DMS79 (cell line): ENCODE results near the gene CPSF7.
"Not testable (repeated sequence)": the region's sequence is repeated elsewhere in the genome, so short reads cannot be mapped to it uniquely, and the experiment has no call there.

Source experiments
- DNase-seq: peaks from one replicate; lab custom pipeline; 2025; lab: John Stamatoyannopoulos, UW

Gene CPSF7, protein sequence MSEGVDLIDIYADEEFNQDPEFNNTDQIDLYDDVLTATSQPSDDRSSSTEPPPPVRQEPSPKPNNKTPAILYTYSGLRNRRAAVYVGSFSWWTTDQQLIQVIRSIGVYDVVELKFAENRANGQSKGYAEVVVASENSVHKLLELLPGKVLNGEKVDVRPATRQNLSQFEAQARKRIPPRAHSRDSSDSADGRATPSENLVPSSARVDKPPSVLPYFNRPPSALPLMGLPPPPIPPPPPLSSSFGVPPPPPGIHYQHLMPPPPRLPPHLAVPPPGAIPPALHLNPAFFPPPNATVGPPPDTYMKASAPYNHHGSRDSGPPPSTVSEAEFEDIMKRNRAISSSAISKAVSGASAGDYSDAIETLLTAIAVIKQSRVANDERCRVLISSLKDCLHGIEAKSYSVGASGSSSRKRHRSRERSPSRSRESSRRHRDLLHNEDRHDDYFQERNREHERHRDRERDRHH

DNA sequence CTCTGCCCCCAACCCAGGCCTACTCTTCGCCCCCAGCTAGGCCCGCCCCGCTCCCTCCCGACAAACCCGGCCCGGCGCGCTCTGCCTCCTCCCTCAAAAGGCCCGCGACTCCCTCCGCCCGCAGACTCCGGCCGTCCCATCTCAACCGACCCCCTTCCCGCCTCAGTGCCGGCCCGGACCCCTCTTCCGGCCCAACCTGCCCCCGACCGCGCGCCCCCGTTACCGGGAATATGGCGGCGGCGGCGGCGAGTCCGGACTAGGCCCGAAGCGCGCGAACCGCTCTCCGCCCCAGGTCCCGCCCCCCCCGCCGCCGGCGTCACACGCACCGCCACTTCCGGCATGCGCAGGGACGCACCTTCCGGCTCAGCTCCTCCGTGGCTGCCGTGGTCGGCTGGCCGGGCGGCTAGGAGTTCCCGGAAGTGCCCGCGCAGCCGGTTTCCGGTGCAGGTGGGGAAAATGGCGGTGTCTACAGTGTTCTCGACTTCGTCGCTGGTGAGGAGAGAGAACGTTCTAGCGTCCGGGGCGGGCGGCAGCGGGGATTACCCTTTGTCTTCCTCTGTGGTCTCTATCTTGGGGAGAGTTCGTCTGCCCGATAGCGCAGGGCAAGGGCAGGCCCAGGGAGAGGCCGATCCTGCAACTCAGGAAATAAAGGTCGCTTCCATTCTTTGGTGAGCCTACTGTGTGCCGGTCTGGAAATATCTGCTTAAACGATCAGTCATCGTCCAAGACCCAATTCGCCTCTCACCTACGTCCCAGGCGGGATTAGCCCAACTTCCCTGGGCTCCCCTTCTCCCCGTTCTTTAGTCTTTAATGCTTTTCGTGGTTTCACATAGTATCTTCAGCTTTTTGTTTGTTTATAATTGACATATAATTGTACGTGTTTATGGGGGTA is at the start of gene CPSF7, which contains the start of gene SDHAF2:
Gene CPSF7 (minus strand): TSS at position 285 of the 892 bp plus-strand sequence. CDS start 740 bp downstream, outside the sequence.
Gene SDHAF2 (plus strand): TSS at position 434 of the 892 bp plus-strand sequence. CDS start 23 bp downstream, at position 457.
- DNase-seq: peak; percentile 90

DNA sequence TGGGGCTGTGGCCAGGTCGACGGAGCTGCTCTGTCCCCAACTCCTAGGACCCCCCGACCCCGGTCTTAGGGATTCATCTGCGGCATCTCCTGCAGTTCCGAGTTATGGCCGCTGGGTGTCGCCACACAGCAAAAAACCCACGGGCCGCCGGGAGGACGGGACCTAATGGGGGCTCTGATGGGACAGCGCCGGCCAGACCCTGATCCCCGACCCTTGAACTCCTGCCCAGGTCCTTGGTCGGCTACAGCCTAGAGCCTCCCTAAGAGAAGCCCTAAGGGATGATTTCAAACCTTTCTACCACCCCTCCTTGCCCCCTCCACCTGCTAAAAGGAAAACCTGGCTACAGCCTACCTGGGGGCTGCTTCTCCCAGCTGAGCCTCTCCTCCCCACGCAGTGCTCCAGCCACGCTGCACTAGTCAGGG is 48.0 kb upstream of the CPSF7 start:
- DNase-seq: no peak

DNA sequence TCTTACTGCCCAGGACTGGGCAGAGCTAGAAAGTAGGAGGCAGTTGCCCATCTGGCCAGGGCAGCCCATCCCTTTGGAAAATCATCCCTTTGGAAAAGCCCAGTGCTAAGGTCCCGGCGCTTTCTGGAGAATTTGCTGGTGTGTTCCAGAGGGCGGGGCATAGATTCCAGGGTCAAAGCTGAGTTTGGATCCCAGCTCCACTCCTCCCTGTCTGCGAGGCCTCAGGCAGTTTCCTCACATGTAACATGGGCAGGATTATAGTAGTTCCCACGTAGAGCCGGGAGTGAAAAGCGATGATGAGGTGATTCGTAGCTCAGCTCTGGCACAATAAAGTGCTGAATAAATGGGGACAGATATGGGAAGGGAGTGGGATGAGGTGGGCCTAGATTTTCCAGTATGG is 47.4 kb upstream of the CPSF7 start:
- no peak for DNase-seq

DNA sequence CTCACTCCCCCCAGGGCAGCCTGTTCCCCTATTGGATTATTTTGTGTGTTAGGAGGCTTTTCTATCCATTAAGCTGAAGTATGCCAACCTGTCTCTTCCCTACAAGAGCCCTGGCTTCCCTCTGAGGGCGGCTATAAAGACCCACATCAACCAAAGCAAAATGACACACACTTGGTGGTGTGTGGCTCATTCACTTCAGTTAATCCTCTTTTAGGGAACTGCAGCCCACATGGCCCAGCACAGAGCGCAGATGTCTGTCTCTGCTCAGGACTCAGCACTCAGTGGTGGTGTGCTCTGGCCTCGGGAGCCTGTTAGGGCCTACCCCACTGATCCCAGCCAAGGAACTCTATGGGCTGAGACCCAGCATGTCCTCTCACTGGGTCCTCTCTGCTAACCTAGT is 46.6 kb upstream of the CPSF7 start:
- no peak for DNase-seq

DNA sequence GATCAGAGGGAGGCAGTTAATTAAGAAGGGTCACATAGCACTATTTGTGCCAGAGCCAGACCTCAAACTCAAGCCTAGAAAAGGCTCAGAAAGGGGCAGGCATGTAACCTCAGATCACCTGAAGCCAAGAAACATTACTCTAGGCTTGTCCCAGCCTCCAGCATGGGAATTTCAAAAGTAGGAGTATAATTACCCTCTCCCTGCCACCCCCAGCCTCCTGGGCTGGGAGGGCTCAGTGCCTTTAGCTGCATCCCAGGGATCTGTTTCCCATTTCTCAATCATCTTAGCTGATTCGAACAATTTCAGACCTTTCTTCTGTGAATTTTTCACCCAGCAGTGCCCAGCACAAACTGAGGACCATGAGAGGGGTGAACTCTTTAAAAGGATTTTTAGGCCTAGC is 45.7 kb upstream of the CPSF7 start:
- no peak for DNase-seq

DNA sequence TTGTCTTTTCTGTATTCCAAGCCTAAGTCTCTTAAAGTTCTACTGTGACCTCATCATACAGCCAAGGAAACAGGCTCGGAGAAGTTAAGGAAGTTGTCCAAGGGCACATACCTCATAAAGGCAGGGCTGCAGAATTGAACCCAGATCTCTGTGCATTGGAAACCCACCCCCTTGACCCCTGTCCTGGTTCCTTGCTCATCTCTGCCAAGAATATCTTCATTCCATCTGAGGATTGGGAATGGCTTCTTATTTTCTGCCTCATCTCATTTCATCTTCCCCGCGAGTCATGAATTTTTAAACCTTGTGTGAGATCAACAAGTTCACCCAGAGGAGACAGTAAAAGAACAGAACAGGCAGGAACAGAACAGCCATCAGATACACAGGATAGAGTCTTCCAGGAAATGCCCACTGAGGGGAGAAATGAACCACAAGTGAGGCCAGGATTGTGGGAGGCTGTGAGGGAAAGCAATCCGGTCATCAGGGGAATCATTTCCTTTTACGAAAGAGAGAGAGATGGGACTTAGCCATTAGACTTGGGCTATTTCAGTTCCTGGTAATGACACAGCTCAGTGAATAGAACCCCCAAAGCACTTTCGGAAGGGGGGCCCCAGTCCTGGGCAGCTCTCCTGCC is 44.4 kb upstream of the CPSF7 start:
- no peak for DNase-seq

DNA sequence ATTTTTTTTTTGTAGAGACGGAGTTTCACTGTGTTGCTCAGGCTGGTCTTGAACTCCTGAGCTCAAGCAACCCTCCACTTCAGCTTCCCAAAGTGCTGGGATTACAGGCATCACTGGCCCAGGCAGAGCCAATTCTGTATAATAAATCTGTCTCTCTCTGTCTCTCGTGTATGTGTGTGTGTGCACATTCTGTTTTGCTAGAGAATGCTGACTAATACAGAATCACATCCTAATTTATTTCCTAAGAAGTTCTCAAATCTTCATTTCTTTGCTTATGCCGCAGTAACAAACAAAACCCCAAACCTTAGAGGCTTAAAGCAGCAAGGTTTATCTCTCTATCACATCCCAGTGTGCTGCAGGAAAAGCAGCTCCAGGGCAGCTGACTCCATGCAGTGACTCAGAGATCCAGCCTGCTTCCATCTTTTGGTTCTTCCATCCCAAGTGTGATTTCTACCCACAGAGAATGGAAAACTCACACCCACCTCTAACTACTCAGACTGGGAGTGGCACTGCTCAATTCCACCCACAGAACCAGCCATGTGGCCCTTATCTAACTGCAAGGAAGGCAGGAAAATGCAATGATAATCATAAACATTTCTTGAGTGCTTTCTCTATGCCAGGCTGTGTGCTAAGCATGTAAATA is 43.7 kb upstream of the CPSF7 start:
- no peak for DNase-seq

DNA sequence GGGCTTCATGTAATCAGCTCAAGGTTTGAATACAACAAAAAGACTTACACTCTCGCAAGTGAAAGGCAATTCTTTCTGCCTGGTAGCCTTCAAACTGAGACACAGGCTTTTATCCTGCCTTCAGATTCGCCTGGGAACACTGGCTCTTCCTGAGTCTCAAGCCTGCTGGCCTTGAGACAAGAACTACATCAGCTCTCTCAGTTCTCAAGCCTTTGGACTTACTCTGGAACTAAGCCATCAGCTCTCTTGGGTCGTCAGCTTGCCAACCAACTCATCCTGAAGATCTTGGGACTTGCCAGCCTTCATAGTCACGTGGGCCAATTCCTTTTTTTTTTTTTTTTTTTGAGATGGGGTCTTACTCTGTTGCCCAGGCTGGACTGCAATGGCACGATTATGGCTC is 43.1 kb upstream of the CPSF7 start:
- no peak for DNase-seq

DNA sequence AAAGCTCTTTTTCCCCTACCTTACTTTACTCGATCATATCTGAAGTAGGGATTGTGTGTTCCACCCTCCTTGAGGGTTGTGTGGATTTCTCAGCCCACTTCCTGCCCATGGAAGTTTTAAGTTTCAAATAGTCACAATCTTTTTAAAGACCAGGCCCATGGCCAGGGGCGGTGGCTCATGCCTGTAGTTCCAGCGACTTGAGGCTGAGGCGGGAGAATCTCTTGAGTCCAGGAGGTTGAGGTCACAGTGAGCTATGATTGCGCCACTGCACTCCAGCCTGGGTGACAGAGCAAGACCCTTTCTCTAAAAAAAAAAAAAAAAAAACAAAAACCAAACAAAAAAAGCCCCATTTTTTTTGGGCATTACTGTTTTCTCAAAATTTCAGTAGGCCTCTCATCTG is 42.5 kb upstream of the CPSF7 start:
- no peak for DNase-seq

DNA sequence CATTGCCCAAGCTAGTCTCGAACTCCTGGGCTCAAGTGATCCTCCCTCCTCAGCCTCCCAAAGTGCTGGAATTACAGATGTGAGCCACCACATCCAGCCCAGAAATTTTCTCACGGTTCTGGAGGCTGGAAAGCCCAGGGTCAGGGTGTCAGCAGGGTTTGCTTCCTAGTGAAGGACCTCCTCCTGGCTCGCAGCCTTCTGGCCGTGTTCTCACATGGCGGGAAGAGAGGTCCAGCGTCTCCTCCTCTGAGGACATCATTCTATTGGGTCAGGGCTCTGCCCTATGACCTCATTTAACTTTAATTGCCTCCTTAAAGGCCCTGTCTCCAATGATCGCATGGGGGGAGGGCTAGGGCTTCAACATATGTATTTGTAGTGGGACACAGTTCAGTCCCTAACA is 38.2 kb upstream of the CPSF7 start:
- no peak for DNase-seq

DNA sequence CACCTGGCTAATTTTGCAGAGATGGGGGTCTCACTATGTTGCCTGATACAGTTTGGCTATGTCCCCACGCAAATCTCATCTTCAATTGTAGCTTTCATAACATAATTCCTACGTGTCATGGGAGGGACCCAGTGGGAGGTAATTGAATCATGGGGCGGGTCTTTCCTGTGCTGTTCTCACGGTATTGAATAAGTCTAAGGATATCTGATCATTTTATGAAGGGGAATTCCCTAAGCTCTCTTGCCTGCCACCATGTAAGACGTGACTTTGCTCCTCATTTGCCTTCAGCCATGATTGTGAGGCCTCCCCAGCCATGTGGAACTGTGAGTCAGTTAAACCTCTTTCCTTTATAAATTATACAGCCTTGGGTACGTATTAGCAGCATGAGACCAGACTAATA is 37.8 kb upstream of the CPSF7 start:
- not testable (repeated sequence) for DNase-seq

DNA sequence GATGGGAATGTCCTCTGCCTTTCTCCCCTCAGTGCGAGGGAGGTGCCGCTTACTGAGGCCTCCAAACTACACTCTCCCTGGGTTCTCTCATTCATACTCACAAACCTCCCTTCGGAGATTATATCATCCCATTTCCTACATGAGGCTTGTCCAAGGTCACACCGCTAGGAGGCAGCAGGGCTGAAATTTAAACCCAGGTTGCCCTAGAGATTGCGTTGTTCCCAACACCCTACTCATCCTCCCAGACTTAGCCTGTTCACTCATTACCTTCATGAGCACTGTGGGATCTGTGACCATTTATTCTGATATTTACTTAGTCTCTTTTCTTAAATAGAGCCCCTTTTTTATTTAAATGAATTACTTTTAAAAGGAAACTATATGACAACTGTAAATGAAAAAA is 31.2 kb upstream of the CPSF7 start:
- no peak for DNase-seq

DNA sequence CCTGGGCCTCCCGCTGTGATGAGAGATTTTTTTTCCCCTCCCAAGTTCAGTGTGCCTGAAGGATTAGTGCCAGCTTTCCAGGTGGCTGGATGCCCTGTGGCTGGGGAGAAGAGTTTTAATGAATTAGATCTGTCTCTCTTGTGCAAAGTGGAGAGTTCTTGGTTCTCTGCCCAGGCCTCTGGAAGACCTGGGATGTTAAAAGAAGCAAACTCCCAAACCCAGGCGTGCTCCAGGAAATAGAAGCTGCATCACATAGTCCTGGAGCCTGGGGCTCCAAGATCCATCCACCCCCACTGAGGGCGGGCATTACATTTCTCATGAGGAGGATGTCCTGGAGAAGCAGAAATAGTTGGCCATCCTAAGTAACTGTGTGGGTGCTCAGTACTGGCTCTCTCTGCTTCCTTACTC is 30.7 kb upstream of the CPSF7 start:
- DNase-seq: peak; percentile 59

DNA sequence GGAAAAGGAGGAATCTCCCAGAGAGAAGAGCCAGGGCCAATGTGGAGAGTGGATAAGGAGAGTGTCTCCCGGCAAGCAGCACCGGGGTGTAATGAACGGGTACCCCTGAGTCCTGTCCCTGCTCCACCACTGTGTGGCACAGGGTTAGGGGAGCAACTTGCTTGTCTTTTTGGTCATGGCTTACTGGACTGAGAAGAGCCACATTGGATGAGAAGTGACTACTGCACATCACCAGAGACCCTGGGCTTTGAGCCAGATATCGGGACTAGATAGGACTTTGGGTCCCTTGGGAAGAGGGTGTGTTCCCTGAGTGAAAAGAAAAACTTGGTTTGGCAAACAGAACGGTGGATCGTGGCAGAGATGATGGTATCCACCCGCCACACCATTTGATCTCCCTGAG is 24.7 kb upstream of the CPSF7 start:
- DNase-seq: no peak

DNA sequence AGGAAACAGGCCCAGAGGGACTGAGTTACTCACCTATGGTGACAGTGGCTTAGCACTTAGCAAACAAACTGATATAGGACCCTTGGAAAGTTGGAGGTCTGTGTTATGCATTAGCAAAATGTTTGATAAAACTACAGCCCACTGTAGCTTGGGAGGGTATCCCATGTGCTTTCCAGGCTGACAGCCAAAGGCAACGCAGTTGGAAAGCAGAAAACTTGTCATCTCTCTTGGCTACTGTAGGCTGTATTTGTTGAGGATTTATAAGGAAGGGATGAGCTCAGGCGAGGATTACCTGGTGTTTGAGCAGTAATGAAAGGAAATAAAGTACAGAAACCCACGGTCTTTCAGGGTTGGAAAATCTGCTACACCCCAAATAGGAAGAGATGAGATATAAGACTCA is 23.9 kb upstream of the CPSF7 start:
- DNase-seq: no peak

DNA sequence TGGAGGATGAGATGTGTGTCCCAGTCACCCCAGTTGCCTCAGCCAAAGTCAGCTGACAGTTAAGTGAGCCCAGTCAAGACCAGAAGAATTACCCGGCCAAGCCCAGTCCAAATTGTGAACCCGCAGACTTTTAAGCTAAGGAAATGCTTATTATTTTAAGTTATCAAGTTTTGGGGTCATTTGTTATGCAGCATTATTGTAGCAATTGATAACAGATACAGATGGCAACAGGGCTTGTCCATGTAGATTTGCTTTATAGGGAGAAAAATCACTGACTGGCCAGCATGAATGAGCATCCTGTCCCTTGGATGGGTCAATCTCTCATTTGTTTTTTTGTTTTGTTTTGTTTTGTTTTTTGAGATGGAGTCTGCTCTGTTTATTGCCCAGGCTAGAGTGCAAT is 23.1 kb upstream of the CPSF7 start:
- no peak for DNase-seq

DNA sequence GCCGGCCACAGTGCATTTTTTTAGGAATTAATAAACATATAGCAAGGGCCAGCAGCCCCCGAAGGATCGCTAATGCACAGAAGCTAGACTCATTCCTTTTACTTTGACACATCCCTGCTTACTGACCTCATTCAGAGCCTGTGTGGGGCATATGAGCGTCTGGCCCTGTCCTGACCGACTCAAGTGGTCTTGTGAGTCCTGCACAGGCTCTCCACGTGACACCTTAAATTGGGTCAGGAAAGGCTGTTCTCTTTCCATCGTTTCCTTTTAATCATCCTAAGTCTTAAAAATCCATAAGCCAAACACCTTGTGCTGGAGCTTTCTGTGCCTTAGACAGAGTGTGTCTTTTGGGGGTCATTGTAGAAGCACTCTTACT is 18.8 kb upstream of the CPSF7 start:
- DNase-seq: no peak

DNA sequence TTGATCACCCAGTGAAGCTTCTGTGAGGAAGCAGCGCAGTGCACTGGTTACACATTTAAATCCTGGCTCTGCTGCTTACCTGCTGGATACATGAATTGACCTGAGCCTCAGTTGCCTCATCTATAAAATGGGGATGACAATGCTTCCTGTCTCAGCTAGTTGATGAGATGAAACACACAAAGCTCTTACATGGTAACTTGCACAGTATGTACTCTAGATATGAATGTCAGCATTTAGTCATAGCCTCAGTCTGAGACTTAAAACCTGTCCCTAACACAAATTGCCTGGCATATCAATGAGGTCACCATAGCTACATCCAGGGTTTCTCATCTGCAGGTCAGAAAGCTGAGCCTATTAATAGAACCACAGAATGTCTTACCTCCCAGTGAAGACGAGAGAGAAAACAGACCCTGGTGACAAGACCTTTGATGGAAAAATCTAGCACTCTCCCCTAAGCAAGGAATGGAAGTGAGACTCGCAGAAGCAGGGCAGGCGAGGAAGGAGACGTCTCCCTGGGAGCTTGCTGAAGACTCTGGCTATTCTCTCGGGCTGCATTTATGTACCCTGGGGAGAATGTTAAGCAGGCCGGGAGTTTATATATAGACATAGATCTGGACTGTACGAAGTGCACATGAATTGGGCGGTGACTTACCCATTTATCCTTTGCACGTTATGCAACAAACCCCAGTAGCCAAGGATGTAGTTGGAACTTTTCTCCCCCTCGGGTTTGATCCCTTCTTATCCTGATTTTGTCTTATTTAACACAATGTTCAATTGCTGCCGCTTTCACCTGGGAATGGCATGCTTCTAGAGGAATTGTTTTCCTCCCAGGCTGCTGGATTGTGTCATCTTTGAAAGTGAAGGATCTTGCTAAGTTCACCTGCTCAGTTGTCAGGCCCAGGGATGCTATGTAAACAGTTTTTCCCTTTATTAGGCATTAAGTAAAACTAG is 18.1 kb upstream of the CPSF7 start:
- DNase-seq: no peak

DNA sequence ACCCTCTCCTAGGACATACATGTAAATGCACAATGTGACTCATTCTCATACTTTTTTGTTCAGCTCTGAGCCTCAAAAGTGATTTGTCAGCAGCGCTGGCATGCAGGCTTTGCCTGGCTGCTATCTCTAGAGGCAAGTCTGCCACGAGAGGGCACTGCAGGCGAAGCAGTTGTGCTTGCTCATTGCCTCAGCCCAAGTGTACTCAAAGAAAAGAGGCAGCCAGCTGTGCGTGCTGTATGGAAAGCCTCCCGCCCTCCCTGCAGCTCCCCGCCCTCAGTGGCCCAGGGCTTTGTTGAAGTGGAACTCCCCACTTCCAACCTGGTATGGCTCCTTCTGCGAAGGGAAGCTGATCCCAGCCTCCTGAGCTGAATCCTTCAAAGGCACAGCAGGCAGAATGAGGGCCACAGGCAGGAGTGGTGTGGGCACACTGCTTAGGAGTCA is 16.5 kb upstream of the CPSF7 start:
- peak; percentile 88 for DNase-seq

DNA sequence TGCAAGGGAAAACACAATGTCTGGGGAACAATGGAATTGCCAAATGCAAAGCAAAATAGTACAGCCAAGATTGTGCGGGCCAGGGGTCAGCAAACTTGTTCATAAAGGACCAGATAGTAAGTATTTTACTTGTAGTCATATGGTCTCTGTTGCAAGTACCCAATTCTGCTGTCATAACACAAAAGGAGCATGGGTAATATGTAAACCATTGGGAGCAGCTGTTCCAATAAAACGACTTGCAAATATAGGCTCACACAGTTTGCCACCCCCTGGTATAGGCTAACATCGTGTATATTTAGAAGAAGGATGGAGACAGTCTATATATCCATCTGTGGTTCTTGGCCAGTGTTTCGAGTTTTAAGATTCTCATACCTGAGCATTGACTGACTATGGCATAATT is 15.7 kb upstream of the CPSF7 start:
- DNase-seq: no peak

DNA sequence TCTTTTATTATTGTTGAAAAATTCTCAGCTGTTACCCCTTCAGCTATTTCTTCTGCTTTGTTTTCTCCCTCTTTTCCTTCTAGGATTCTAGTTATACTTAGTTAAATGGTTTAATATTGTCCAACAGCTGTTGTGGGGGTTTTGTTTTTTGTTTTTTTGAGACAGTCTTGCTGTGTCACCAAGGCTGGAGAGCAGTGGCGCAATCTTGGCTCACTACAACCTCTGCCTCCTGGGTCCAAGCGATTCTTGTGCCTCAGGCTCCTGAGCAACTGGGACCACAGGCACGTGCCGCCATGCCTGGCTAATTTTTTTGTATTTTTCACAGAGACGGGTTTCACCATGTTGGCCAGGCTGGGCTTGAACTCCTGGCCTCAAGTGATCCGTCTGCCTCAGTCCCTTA is 12.8 kb upstream of the CPSF7 start:
- no peak for DNase-seq
